CD4-positive, alpha-beta T cell treated with Interleukin-15 for 4 hours (primary cell): Measurements from ENCODE around the gene SMOC2.
"Not testable (repeated sequence)": the region's sequence is repeated elsewhere in the genome, so short reads cannot be mapped to it uniquely, and the experiment has no call there.

Experiments used
- DNase-seq: peaks from one replicate; pipeline ENCODE4 v3.0.0-alpha.2; 2020; ENCODE audit warnings: low spot score

SMOC2 gene

DNA sequence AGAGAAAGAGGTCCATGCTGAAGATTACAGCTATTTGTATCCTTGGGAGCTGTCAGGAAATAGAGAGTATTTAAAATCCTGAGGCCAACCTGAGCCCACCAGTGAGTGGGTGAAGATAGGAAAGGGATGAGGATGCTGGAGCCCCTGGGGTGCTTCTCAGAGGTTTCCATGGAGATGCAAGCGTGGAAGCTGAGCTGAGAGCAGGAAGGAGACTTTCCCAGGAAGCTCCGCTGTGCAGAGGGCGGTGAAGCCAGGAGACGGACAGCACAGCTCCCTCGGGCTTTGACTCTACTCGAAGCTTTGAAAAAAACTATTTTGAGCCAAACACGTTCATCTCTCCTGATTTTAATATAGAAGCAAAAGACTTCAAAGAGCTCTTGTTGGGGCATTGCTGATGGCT, 222.1 kb downstream of the SMOC2 start:
- DNase-seq, result no peak

DNA sequence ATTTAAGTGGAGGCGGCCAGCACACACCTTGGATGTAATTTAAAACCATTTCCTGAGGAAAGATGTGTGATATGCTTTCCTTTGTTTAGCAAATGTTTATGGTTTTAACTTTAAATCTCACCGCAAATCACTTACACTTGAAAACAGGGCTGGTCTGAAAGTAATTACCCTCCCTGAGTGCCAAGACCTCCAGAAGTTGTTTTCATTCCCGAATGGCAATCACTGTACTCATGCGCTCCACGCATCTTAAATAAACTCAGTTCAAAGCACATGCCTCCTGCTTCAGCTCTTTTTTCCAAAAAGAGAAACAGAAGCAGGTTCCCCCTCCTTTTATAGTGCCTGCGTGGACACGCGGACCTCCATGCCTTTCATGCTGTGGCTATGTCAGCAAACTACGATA, 224.0 kb downstream of the SMOC2 start:
- no peak for DNase-seq

DNA sequence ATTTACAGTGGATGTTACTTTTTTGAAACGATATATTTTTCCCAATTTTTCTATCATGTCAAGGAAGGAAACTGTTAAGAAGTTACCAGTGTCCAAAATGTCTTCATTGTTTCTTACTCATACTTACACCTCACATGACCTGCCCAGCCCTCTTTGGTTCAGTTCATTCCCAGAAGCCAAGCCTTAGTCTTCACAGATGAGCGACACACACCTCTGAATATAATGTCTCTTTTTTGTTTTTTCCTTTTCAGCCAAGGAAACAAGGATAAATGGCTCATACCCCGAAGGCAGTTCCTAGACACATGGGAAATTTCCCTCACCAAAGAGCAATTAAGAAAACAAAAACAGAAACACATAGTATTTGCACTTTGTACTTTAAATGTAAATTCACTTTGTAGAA, 225.2 kb downstream of the SMOC2 start:
- DNase-seq, result no peak

DNA sequence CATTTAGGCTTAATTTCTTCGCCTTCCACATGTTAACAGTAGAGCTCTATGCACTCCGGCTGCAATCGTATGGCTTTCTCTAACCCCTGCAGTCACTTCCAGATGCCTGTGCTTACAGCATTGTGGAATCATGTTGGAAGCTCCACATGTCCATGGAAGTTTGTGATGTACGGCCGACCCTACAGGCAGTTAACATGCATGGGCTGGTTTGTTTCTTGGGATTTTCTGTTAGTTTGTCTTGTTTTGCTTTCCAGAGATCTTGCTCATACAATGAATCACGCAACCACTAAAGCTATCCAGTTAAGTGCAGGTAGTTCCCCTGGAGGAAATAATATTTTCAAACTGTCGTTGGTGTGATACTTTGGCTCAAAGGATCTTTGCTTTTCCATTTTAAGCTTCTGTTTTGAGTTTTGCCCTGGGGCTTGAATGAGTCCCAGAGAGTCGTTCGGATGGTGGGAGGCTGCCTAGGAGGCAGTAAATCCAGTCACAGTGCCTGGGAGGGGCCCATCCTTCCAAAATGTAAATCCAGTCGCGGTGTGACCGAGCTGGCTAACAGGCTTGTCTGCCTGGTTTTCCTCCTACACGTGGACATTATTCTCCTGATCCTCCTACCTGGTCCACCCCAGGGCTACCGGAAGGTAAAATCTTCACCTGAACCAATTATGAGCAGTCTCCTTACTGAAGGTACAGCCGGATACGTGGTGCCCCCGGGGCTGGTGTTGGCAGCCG, 225.9 kb downstream of the SMOC2 start:
- DNase-seq, result no peak

DNA sequence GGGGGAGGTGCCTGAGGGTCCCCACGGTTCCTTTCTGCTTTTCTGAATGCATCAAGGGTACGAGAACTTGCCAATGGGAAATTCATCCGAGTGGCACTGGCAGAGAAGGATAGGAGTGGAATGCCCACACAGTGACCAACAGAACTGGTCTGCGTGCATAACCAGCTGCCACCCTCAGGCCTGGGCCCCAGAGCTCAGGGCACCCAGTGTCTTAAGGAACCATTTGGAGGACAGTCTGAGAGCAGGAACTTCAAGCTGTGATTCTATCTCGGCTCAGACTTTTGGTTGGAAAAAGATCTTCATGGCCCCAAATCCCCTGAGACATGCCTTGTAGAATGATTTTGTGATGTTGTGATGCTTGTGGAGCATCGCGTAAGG, 226.4 kb downstream of the SMOC2 start:
- DNase-seq, result no peak

DNA sequence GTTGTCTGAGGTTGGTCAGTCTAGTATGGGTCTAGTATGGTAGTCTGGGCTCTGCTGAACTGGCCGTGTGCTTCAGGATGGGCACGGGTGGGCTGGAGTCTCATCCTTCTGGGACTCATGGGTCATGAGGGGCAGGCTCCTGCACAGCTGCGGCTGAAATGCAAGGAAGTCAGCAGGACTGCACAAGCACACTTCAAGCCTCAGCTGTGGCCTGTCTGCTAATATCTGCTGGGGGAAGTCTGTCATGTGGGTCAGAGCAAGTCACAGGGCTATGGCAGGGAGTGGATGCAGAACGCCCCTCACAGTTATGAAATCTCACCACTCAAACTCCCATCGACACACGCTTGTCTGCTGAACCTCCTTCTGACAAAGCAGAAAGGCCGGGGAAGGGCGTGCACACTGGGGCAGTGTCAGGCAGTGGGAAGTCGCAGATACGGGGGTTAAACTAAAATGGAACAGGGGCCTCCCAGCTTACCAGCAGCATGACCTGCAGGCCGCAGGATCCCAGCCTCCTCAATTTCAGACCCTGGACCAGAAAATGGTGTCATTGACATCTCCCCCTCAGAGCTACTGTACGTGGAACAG, 229.5 kb downstream of the SMOC2 start:
- DNase-seq, result no peak

DNA sequence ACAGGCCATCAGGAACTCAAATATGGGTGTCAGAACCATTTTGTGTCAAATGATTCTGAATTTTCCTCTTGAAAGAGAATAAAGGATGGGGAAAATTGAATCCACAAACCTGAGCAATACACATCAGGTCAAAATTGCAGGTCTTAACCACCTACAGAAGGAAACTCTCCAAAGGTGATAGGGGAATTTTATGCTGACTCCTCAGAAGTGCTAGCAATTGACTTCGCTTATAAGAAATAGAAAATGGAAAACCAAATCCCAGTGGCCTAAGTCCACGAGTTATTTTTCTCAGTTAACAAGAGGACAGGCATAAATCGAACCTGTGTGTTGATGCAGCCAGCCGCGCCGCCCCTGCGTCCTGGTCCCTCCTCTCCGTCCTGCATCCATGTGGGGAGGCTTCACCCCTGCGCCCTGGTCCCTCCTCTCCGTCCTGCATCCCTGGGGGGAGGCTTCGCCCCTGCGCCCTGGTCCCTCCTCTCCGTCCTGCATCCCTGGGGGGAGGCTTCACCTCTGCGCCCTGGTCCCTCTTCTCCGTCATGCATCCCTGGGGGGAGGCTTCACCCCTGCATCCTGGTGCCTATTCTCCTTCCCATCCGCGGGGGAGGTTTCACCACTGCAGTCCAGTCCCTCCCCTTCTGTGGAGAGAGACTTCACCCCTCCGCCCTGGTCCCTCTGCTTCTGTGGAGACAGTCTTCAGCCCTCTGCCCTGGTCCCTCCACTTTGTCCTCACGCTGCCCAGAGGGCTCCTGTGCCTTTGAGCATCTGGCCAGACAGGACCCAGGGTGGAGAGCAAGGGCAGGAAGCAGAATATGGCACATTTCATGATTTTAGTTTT, 230.3 kb downstream of the SMOC2 start:
- no peak for DNase-seq

DNA sequence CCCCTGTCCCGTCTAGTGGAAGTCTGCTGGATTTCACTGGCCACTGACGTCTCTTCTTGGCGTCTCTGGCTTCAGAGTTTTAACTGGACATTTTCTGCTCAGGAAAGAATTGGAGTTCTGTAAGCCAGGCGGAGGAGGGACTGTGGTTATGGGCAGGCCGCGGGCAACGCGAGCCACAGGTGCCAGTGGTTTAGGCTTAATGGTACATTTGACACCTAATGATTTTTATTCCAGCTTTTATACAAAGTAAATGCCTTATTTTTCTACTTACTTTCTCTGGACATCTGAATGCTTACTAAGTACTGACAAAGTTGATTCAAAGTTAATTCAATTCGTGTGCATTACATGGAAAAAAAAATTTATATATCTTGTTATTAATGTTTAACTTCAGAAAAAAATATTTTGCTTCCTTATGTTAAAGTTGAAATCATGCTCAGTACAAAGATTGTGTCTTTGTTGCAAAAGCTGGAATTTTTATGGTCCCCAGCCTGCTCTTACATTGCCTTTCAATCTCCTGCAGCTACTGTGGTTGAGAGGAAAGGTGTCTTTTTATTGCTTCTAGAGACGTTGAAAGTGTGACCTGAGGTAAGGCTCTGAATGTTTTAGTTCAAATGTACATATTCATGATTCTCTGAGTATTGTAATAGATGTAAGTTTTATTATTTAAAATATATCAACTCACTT, 231.0 kb downstream of the SMOC2 start:
- DNase-seq, result no peak

DNA sequence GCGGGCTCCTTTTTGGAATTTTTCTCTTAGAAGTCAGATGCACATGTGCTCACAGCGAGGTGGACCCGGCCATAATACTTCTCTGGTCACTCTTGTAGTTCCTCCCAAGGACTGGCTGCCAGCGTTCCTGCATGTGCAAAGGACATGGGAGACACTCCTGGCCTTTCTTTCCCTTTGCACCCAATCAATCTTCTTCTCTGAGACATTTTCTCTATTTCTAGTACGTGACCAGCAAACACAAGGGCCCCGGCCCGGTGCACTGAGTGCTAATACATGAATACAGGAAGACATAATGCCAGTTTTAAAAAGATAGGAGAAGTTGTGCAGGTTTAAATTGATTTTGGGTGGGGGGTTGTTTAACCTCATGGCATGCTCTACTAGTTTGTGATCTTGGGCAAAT, 233.6 kb downstream of the SMOC2 start:
- DNase-seq, result no peak

DNA sequence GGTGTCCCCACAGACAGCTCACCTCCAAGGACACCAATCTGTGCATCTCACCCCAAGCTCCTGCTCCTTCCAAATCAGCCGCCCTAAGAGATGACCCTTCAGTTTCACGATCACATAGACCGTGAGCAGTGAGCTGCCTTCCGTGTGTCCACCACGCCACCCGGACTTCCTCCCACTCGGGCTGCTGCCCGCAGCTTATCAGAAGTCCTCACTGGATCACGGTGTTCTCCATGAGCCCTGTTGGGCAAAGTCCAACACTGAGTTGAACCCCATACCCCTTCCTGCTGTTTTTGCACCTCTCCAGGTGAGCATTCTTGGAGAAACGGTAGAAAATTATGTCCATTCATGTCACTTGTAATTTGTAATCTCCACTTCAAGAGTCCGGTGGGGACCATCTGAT, 234.4 kb downstream of the SMOC2 start:
- DNase-seq, result no peak

DNA sequence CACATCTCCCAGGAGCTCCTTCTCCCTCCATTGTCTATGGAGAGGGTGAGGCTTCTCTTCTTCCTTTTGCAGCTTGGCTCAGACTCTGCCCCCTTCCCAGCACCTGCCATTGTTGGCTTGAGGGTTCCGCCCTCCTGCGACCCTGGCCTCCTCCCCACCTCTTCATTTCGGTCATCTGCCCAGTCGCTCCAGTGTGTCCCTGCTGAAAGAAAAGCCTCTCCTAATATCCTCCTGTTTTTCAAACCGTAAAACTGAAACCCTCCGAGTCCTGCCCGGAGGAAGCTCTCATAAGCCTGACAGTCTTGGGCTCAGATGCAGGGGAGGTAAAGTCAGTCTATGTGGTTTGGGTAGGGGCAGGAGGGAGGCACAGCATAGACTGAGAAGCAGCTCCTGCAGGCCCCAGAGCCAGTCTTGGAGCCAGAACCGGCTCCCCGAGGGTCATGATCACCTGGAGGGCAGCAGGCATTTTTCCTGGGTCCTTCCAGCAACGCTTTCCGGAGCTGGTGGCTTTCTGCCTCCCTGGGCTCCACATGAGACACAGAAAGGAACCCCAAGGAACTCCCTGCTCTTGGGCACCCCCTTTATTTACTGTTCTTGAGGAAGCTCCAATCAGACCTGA, 235.1 kb downstream of the SMOC2 start:
- no peak for DNase-seq

DNA sequence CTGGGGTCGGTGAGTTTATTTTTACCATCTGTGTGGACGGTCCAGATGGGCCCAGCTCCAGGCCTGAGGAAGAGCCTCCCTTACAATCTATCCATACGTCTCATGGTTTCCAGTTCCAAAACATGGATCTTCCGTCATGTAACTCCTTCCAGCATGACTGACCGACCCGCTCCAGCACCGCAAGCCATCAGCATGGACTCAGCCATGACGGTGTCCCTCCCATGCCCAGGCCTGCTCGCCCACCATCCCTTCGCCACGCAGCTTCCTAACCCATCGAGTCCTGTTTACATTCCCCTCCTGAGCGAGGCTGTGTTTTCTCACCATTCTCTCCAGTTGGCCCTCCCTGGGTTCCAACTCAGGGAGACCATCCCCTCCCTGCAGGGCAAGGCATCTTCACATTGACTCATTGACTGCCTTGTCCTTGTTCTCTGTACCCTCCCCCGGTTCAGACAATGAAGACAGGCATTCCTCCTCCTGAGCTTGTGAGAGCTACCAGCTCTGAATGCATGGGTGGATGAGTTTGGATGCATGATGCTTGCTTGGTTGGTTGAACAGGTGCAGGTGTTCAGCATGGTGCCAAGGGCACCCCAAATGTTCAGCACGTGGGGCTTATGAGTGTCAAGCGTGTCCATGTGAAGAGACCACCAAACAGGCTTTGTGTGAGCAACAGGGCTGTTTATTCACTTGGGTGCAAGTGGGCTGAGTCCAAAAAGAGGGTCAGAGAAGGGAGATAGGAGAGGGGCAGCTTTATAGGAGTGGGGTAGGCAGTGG, 235.8 kb downstream of the SMOC2 start:
- no peak for DNase-seq

DNA sequence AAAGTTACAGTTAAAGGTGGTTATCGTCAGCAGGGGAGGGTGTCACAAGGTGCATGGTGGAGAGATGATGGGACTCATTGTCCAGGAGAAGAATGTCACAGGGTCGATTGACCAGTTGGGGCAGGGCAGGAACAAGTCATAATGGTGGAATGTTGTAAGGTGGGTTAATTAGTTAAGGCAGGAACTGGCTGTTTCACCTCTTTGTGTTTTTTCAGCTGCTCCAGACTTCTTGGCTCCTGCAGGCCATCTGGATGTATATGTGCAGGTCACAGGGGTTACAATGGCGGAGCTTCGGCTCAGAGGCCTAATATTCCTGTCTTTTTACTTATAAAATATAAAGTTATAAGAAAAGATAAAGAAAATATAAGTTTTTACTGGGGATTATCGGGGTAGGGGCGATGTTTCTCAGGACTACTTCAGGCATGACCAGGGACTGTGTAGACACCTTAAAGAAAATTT, 236.4 kb downstream of the SMOC2 start:
- not testable (repeated sequence) for DNase-seq

DNA sequence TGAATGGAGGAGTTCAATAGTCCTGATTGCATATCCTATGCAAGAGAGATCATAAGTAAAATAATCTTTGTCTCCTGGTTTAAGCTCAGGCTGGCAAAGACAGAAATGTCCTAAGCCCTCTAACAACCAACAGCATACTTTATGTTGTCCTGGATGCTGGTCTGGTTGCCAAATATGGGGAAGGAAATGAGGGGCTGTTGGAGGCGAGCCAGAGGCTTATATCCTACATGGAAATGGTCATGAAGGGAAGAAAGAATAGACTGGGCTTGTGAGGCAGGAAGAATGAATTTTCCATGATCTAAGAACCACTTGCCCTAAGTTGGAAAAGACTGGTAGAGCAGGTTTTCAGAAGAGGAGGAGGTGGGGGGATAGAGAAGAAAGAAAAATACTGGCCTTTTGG, 237.1 kb downstream of the SMOC2 start:
- DNase-seq, result no peak

DNA sequence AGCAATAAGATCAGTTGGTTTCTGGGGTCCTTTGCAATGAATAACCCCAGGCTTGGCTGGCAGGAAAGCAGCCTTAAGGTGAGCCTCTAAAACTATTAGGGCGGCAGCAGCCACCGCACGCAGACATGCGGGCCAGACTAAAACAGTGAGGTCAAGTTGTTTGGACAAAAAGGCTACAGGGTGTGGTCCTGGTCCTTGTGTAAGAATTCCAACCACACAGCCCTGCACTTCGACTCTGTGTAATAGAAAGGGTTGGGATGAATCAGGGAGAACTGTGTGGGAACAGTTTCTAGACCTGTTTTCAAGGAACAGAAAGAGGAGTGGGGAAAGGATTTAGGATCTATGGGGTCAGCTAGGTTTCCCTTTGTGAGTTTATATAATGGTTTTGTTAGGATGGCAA, 237.6 kb downstream of the SMOC2 start:
- no peak for DNase-seq

DNA sequence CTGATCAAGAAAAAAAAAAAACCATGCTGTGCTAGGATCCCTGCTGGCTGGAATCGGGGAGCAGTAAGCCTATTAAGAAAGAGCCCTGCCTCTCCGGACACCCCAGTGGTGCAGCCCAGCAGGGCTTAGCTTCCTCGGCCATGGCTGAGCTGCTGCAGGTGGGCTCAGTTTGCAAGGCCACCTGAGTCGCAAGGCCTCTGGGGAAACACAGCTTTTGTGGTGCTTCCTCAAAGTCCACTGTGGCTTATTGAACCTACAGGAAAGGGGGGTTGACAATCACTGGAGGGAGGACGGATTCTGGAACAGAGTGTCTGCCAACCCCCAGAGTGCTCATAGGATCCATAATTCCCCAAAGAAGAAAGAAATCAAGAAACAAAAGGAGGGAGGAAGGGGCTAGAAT, 240.8 kb downstream of the SMOC2 start:
- DNase-seq, result no peak

DNA sequence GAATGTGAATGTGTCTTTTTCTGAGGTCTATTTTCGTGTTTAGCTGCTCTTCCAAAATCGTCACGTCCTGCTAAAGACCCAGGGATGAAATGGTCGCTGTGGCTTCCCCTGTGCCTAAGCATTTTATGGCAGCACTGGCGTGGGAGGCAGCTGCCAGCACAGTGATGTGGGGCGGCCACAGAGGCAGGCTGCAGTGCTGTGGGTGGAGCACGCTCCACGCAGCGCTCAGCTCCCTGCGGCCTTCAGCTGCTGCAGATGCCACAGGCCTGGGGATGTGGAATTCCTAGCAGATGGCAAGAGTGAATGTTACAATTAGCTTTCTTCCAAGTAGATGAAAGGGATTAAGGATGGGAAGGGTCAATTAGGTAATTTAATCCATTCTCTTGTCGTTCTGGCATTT, 242.6 kb downstream of the SMOC2 start:
- no peak for DNase-seq

DNA sequence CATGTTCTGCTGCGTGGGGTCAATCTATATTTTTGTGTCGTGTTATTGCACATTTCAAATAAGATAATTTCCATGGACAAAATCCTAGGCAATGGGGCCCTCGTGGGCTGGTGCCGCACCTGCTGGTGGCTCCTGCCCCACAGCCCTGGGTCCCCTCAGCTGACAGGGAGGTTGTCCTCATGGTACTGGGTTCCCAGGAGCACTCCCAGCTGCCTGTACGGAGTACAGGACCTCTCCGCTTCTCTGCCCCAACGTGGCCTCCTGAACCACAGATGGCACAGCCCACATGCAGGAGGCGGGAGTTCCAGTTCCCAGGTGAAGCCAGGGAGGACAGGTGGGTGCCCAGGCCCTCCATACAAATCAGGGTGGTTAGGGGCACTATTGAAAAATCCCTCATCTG, 243.5 kb downstream of the SMOC2 start:
- DNase-seq, result no peak

DNA sequence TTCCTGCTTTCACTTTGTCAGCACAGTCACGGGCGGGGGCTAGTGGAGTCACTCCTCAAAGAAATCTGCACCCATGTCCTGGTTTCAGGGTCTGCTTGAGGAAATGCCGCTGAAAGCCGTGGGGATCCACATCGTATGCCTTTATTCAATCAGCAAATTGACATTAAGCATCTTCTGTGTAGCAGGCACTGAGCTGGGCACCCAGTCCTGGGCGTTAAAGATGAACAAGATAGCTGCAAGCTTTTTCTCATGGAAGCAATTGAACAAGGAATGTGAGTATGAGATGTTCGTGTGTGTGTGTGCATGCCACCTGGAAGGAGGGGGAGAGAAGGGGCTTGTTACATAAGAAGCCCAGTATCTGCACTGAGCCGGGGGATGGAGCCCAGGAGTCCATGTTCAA, 243.9 kb downstream of the SMOC2 start:
- DNase-seq, result no peak

DNA sequence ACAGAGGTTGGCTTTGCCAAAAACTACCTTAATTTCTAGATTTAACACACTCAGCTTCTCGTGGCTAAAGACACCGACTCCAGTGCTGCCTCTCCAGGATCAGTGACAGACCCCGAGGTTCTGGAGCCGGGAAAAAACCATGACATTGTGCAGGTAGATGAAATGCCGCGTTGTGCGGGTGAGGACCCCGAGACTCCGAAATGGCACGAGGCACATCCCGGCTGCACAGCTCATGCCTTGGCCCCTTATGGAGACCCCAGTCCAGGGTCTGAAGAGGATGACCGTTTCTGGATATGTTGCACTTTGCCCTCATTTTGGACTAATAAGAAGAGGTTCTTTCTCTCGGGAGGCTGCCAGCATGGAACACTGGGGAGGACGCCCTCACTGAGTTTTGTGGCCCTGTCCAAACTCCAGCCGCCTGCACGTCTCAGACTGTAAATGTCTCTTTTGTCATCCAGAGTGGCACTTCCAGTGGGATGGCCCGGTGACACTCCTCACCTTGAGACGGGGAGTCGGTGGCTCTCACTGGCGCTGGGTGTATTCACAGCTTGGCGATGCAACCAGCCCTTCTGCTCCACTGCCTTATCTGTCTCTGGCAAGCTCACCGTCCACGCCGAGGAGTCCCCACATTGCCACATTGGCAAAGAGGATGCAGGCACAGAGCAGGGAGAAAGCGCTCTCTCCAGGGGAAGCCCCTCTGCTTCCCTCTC, 245.2 kb downstream of the SMOC2 start:
- no peak for DNase-seq
